ENCODE results near the gene PDCD1. TPM values are rescaled to one million over a fixed set of nuclear protein-coding genes. Genes with fewer than 3 reads are reported as not detected.
"Not testable (repeated sequence)": the region's sequence is repeated elsewhere in the genome, so short reads cannot be mapped to it uniquely, and the experiment has no call there.

Gene PDCD1
- total and polyA plus RNA-seq, 2 donors (not counting 1 experiment from before 2014, with no cell fraction given): 0.28 to 1.3 TPM

GRCh38 chr2:241833101-241833663 is 25.5 kb downstream of the PDCD1 start:
- ATAC-seq (ENCODE audit: low read depth): no peak
- H3K4me1 ChIP-seq (ENCODE audit: control insufficient read depth in 2 of 2, insufficient read depth in 2 of 2, low read length in 2 of 2): no peaks in the 10 kb centered on the region
- H3K27ac ChIP-seq (ENCODE audit: low read length in 2 of 2): no peak overlapping the region
- intact Hi-C loops (cut with micrococcal nuclease): no loop called here
- H2AFZ ChIP-seq (ENCODE audit: insufficient read depth, low read depth, low read length, poor library complexity, severe bottlenecking): no peak overlapping the region
- no peak for TF ChIP-seq EZH2 (IDR thresholded peaks at IDR 0.05; ENCODE audit: borderline replicate concordance, insufficient read depth, low read depth, low read length, poor library complexity, severe bottlenecking)
- no peaks in the 10 kb centered on the region for H3K36me3 ChIP-seq (replicated peaks in 1 of 2; ENCODE audit: control extremely low read depth in 1 of 2, control insufficient read depth in 1 of 2, extremely low read depth in 1 of 2, insufficient read depth in 2 of 2, low read length in 1 of 2)
- ChIA-PET CTCF (no interaction called here), POLR2A (no interaction called here)
- peaks cover 18% of the 10 kb centered on the region for H3K27me3 Mint-ChIP-seq
- no peak overlapping the region for H3K4me3 Mint-ChIP-seq
- no peaks in the 10 kb centered on the region for H3K4me1 Mint-ChIP-seq
- H3K9ac ChIP-seq (ENCODE audit: low read length): no peak overlapping the region
- no peak overlapping the region for H3K4me2 ChIP-seq (replicated peaks; ENCODE audit: low read depth, low read length, poor library complexity, severe bottlenecking)
- H3K4me3 ChIP-seq (ENCODE audit: control extremely low read depth in 1 of 5, extremely low read depth in 1 of 5, insufficient read depth in 1 of 5, low read depth in 2 of 5, low read length in 4 of 5): no peak overlapping the region
- H3K79me2 ChIP-seq (ENCODE audit: control insufficient read depth, insufficient read depth, low read length): no peaks in the 10 kb centered on the region
- WGBS (ENCODE audit: insufficient coverage): 64% methylated on average over 4 of the region's 13 CpGs
- no peaks in the 10 kb centered on the region for H4K20me1 ChIP-seq (ENCODE audit: control insufficient read depth, insufficient read depth, low read length, poor library complexity, severe bottlenecking)
- peaks cover 0 to 5% (median 1%) of the 10 kb centered on the region in 4 experiments for H3K27me3 ChIP-seq (replicated peaks in 1 of 4; ENCODE audit: control extremely low read depth in 1 of 4, control insufficient read depth in 3 of 4, insufficient read depth in 4 of 4, low read length in 3 of 4)
- H3K9me3 Mint-ChIP-seq (ENCODE audit: insufficient read depth): peaks cover 4% of the 10 kb centered on the region
- H3K27ac Mint-ChIP-seq: no peak overlapping the region
- no peak for DNase-seq
- H3K9me3 ChIP-seq (ENCODE audit: control extremely low read depth in 1 of 3, control insufficient read depth in 2 of 3, insufficient read depth in 1 of 3, low read length in 2 of 3): peaks cover 0 to 6% (median 0%) of the 10 kb centered on the region in 3 donors

GRCh38 chr2:241827394-241827793 is 31.3 kb downstream of the PDCD1 start:
- TF ChIP-seq CTCF (IDR thresholded peaks at IDR 0.05) (no peak), EZH2 (IDR thresholded peaks at IDR 0.05; ENCODE audit: borderline replicate concordance, insufficient read depth, low read depth, low read length, poor library complexity, severe bottlenecking) (no peak)
- intact Hi-C loops (cut with micrococcal nuclease): no loop called here
- no CpG with 5 or more reads among the region's 2 CpGs for WGBS (ENCODE audit: insufficient coverage)

GRCh38 chr2:241823531-241824437 is 34.9 kb downstream of the PDCD1 start:
- H3K4me2 ChIP-seq (replicated peaks; ENCODE audit: low read depth, low read length, poor library complexity, severe bottlenecking); H3K4me1 Mint-ChIP-seq; H3K27ac ChIP-seq (ENCODE audit: low read length in 2 of 2); H3K9ac ChIP-seq (ENCODE audit: low read length); H2AFZ ChIP-seq (ENCODE audit: insufficient read depth, low read depth, low read length, poor library complexity, severe bottlenecking); H4K20me1 ChIP-seq (ENCODE audit: control insufficient read depth, insufficient read depth, low read length, poor library complexity, severe bottlenecking); H3K79me2 ChIP-seq (ENCODE audit: control insufficient read depth, insufficient read depth, low read length); intact Hi-C loops (cut with micrococcal nuclease); H3K4me3 ChIP-seq (ENCODE audit: control extremely low read depth in 1 of 5, extremely low read depth in 1 of 5, insufficient read depth in 1 of 5, low read depth in 2 of 5, low read length in 4 of 5); POLR2A ChIA-PET; H3K4me1 ChIP-seq (ENCODE audit: control insufficient read depth in 2 of 2, insufficient read depth in 2 of 2, low read length in 2 of 2); H3K27ac Mint-ChIP-seq; ATAC-seq (ENCODE audit: low read depth); H3K9me3 Mint-ChIP-seq (ENCODE audit: insufficient read depth); DNase-seq; CTCF ChIA-PET; H3K36me3 ChIP-seq (replicated peaks in 1 of 2; ENCODE audit: control extremely low read depth in 1 of 2, control insufficient read depth in 1 of 2, extremely low read depth in 1 of 2, insufficient read depth in 2 of 2, low read length in 1 of 2); H3K4me3 Mint-ChIP-seq: not testable (repeated sequence)
- 93% methylated on average over 40 of the region's 45 CpGs for WGBS (ENCODE audit: insufficient coverage)
- H3K27me3 ChIP-seq (replicated peaks in 1 of 4; ENCODE audit: control extremely low read depth in 1 of 4, control insufficient read depth in 3 of 4, insufficient read depth in 4 of 4, low read length in 3 of 4): peaks cover 0 to 19% (median 5%) of the 10 kb centered on the region in 4 experiments
- peaks cover 33% of the 10 kb centered on the region for H3K27me3 Mint-ChIP-seq
- peaks cover 1 to 36% (median 14%) of the 10 kb centered on the region in 3 donors for H3K9me3 ChIP-seq (ENCODE audit: control extremely low read depth in 1 of 3, control insufficient read depth in 2 of 3, insufficient read depth in 1 of 3, low read length in 2 of 3)

More at GRCh38 chr2:241827394-241827793, 31.3 kb downstream of the PDCD1 start:
- H3K9me3 Mint-ChIP-seq (ENCODE audit: insufficient read depth): peaks cover 4% of the 10 kb centered on the region
- DNase-seq (no peak), ATAC-seq (ENCODE audit: low read depth) (no peak)
- CTCF ChIA-PET: no interaction called here
- H3K4me1 ChIP-seq (ENCODE audit: control insufficient read depth in 2 of 2, insufficient read depth in 2 of 2, low read length in 2 of 2): no peaks in the 10 kb centered on the region
- no peaks in the 10 kb centered on the region for H3K4me1 Mint-ChIP-seq
- POLR2A ChIA-PET: no interaction called here
- peaks cover 41% of the 10 kb centered on the region for H3K27me3 Mint-ChIP-seq
- no peaks in the 10 kb centered on the region for H3K79me2 ChIP-seq (ENCODE audit: control insufficient read depth, insufficient read depth, low read length)
- H3K27ac Mint-ChIP-seq: no peak overlapping the region
- no peak overlapping the region for H3K4me2 ChIP-seq (replicated peaks; ENCODE audit: low read depth, low read length, poor library complexity, severe bottlenecking)
- H3K9ac ChIP-seq (ENCODE audit: low read length): no peak overlapping the region
- H2AFZ ChIP-seq (ENCODE audit: insufficient read depth, low read depth, low read length, poor library complexity, severe bottlenecking): no peak overlapping the region
- peaks cover 0 to 13% (median 6%) of the 10 kb centered on the region in 4 experiments for H3K27me3 ChIP-seq (replicated peaks in 1 of 4; ENCODE audit: control extremely low read depth in 1 of 4, control insufficient read depth in 3 of 4, insufficient read depth in 4 of 4, low read length in 3 of 4)
- H4K20me1 ChIP-seq (ENCODE audit: control insufficient read depth, insufficient read depth, low read length, poor library complexity, severe bottlenecking): no peaks in the 10 kb centered on the region
- peaks cover 1 to 21% (median 14%) of the 10 kb centered on the region in 3 donors for H3K9me3 ChIP-seq (ENCODE audit: control extremely low read depth in 1 of 3, control insufficient read depth in 2 of 3, insufficient read depth in 1 of 3, low read length in 2 of 3)
- no peak overlapping the region for H3K27ac ChIP-seq (ENCODE audit: low read length in 2 of 2)
- H3K36me3 ChIP-seq (replicated peaks in 1 of 2; ENCODE audit: control extremely low read depth in 1 of 2, control insufficient read depth in 1 of 2, extremely low read depth in 1 of 2, insufficient read depth in 2 of 2, low read length in 1 of 2): no peaks in the 10 kb centered on the region
- no peak overlapping the region for H3K4me3 Mint-ChIP-seq
- no peak overlapping the region for H3K4me3 ChIP-seq (ENCODE audit: control extremely low read depth in 1 of 5, extremely low read depth in 1 of 5, insufficient read depth in 1 of 5, low read depth in 2 of 5, low read length in 4 of 5)
